NB4 (cell line): ENCODE data around the gene SERPINE3.

Experiments
- DNase-seq: peaks from one replicate; pipeline ENCODE4 v3.0.0; 2010; ENCODE audit warnings: low read depth
- H3K4me3 ChIP-seq: one replicate; pipeline ENCODE4 v1.5.1; 2011; ENCODE audit warnings: mild to moderate bottlenecking, low read depth, low read length, moderate library complexity
- MYC ChIP-seq: IDR thresholded peaks from 2 replicates; pipeline ENCODE4 v1.6.1; 2011; ENCODE audit warnings: low read depth, low read length
- POLR2A ChIP-seq: IDR thresholded peaks from 2 replicates; pipeline ENCODE4 v1.6.1; 2011; ENCODE audit warnings: mild to moderate bottlenecking; ENCODE audit not compliant: insufficient read length; ENCODE audit errors: extremely low read depth
- TF ChIP-seq, protein P1 (sequence below): IDR thresholded peaks from 2 replicates; pipeline ENCODE4 v1.6.1; 2011; ENCODE audit warnings: low read depth, low read length
- TF ChIP-seq, protein P2 (sequence below): IDR thresholded peaks from one replicate; pipeline ENCODE4 v1.5.1; 2012; ENCODE audit warnings: low read depth, low read length

The SERPINE3 gene

DNA sequence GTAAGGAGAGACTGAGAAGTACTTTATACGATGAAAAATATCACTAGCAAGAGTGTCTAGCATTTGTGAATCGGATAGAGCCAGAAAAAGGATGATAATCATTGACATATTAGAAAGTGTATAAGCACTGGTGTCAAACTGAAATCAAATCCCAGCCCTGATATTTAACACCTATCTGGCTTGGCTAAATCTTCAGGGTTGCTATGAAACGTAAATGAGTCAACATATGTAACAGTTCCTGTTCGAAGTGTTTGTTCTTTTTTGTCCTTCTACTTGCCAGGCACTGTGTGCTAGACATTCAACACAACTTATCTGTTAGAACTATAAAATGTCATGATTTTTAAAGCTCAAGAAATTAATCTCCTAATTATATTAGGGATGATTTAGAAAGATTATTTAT lies 40.8 kb downstream of the SERPINE3 start:
- no peak overlapping the region for H3K4me3 ChIP-seq
- no peak for DNase-seq
- TF ChIP-seq, protein P1, sequence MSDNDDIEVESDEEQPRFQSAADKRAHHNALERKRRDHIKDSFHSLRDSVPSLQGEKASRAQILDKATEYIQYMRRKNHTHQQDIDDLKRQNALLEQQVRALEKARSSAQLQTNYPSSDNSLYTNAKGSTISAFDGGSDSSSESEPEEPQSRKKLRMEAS = no peak
- no peak for TF ChIP-seq MYC
- TF ChIP-seq, protein P2, sequence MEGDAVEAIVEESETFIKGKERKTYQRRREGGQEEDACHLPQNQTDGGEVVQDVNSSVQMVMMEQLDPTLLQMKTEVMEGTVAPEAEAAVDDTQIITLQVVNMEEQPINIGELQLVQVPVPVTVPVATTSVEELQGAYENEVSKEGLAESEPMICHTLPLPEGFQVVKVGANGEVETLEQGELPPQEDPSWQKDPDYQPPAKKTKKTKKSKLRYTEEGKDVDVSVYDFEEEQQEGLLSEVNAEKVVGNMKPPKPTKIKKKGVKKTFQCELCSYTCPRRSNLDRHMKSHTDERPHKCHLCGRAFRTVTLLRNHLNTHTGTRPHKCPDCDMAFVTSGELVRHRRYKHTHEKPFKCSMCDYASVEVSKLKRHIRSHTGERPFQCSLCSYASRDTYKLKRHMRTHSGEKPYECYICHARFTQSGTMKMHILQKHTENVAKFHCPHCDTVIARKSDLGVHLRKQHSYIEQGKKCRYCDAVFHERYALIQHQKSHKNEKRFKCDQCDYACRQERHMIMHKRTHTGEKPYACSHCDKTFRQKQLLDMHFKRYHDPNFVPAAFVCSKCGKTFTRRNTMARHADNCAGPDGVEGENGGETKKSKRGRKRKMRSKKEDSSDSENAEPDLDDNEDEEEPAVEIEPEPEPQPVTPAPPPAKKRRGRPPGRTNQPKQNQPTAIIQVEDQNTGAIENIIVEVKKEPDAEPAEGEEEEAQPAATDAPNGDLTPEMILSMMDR = no peak
- TF ChIP-seq POLR2A = no peak

DNA sequence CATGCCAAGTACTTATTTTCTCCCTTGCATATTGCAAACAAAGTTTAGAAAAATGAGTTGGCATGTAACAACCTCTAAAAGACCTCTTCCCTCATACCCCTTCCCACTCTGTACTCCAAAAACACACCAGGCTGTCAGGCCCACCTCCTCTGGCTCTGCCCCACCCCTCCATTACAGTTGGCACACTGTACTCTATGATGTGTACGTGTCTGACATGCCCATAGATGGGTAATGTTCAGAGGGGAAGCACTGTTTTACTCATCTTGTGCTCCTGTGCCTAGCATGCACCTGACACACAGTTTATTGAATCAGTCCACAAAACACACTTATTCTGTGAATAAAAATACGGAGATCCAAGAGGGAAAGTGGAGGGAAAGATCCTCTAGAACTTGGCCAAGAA lies 45.6 kb downstream of the SERPINE3 start:
- DNase-seq = no peak
- no peak overlapping the region for H3K4me3 ChIP-seq
- TF ChIP-seq, protein P1 = no peak
- TF ChIP-seq MYC (no peak), POLR2A (no peak)
- TF ChIP-seq, protein P2 = no peak

DNA sequence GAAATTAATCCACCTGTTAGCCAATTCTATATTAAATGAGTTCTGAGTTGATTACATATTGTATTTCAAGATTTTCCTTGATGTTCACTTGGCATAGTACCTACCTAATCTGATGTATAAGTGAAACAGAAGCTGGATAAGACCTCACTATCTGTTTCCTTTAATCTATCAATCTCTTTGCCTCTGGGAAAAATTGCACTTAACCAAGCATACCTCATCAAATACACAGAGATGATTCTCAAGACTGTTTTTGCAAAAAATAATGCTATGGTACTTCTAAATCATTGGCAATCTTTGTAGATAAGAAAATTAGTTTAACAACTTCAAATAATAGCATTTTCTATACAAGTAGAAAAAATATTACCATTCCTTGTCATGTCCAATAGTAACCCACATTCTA lies 55.2 kb downstream of the SERPINE3 start:
- H3K4me3 ChIP-seq = no peak overlapping the region
- no peak for DNase-seq
- TF ChIP-seq, protein P2 = no peak
- TF ChIP-seq POLR2A = no peak
- TF ChIP-seq, protein P1 = no peak
- TF ChIP-seq MYC = no peak

DNA sequence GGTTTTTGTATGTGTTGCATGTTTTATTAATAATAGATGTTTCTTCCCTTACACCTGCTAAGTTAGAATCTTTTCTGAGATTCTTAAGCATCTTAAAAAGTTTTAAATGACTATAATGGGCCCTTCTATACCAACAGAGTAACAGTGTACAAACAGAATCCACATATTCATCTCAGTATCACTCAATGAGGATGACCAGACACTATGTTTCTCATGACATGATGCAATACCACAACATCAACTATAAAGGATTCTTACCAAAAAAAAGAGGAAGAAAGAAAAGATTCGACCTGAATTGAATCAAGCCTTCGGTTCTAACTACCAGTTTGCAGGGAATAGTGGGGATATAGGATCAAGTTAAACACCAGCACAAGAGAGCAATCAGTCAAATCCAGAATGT lies 56.9 kb downstream of the SERPINE3 start:
- peak; percentile 79 for DNase-seq
- no peak overlapping the region for H3K4me3 ChIP-seq
- TF ChIP-seq, protein P1 = peak; percentile 32; the same call in 1 of the 2 replicates
- TF ChIP-seq POLR2A = no peak

DNA sequence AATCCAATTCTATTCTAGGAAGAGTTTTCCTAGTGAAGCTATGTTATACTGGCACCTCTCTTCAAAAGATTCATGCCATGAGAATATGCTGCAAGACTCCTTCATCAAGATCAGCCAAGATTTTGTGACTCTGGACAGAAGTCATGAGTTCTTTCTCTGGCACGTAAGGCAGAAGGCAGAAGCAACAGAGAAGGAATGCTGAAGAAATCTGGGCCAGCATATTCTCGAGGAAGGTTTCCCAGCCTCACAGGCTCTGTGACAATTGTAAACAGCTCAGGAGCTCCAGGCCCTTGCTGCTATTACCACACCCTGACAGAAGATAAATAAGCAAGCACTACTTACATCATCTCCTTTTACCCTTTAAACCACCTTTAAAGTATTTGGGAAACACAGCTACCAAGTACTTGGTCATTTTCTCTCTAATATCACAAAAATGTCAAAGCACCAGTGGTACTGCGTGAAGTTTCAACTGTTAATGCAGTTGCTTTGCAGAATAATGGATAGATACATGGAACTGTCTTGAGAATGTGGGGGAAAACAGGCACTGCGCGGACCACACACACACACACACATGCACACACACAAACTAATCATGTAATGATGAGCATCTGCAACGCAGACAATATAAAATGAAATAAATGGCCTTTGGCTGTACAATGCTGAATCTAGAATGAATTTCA lies 57.9 kb downstream of the SERPINE3 start:
- peak; percentile 9 for DNase-seq
- TF ChIP-seq, protein P1 = no peak
- TF ChIP-seq MYC = no peak
- no peak for TF ChIP-seq POLR2A
- TF ChIP-seq, protein P2 = no peak
- no peak overlapping the region for H3K4me3 ChIP-seq

DNA sequence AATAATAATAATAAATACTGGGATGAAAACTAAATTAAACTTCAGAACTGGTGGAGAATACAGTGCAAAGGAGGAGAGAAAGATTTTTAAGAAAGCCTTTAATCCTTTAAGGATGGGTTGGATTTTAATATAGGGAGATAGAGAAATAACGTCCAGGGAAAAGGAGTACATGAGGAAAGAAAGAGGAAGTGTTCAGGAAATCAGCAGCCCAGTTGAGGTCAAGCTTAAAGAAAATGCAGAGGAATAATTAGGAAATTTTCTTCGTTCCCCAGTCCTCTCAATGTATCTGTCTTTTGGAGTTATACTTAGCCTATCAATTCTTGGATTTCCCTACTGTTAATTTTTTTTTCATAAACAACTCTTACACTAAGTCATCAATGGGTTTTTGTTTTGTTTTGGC lies 65.7 kb downstream of the SERPINE3 start:
- H3K4me3 ChIP-seq = no peak overlapping the region
- DNase-seq = no peak
- TF ChIP-seq MYC = no peak
- TF ChIP-seq, protein P1 = no peak
- TF ChIP-seq, protein P2 = no peak
- no peak for TF ChIP-seq POLR2A
